Measurements from ENCODE around the gene IFT25.
A peak's percentile ranks its signal among the peaks of the same experiment; 100 is the strongest.
"Not testable (repeated sequence)": the region's sequence is repeated elsewhere in the genome, so short reads cannot be mapped to it uniquely, and the experiment has no call there.

Gene IFT25

GRCh38 chr1:53927376-53927881 lies 18.1 kb downstream of the IFT25 start:
- DNase-seq, result no peak

GRCh38 chr1:53919675-53920066 lies 25.8 kb downstream of the IFT25 start:
- DNase-seq, result no peak

- no peak for DNase-seq
Observed at GRCh38 chr1:53918343-53918742, 27.2 kb downstream of the IFT25 start.

- DNase-seq, result no peak
Observed at GRCh38 chr1:53913352-53914033, 32.0 kb downstream of the IFT25 start.

DNA sequence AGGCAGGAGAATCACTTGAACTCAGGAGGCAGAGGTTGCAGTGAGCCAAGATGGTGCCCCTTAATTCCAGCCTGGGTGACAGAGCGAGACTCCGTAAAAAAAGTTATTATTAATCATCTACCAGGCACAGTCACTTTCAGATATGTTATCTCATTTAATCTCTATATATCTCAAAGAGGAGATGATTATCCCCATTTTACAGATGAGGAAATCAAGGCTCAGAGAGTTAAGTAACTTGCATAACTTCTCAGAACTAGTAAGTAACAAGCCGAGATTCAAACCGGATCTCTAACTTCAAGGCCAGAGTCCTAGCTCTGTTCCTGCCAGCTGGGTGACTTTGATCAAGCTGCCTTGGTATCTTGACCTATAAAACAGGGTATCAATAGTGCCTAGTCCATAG lies 34.1 kb downstream of the IFT25 start:
- DNase-seq, result no peak

- DNase-seq, result no peak
Observed at GRCh38 chr1:53909946-53910345, 35.6 kb downstream of the IFT25 start.

GRCh38 chr1:53906121-53906520 lies 39.4 kb downstream of the IFT25 start:
- DNase-seq, result no peak

DNA sequence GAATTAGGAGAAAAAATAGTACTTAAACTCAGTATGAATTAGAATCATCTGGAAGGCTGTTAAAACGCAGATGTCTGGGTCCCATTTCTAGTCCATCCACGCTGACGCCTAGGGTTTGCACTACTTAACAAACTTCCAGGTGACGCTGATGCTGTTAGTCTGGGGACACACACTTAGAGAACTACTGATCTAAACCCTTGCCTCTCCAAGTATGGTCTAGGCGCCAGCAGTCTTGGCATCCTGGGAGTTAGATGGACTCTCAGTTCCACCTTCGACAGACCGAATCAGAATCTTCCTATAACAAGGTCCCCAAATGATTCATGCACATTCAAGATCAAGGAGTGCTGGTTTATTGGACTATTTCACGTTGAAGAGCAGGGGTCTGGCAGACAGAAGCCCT lies 40.0 kb downstream of the IFT25 start:
- no peak for DNase-seq

DNA sequence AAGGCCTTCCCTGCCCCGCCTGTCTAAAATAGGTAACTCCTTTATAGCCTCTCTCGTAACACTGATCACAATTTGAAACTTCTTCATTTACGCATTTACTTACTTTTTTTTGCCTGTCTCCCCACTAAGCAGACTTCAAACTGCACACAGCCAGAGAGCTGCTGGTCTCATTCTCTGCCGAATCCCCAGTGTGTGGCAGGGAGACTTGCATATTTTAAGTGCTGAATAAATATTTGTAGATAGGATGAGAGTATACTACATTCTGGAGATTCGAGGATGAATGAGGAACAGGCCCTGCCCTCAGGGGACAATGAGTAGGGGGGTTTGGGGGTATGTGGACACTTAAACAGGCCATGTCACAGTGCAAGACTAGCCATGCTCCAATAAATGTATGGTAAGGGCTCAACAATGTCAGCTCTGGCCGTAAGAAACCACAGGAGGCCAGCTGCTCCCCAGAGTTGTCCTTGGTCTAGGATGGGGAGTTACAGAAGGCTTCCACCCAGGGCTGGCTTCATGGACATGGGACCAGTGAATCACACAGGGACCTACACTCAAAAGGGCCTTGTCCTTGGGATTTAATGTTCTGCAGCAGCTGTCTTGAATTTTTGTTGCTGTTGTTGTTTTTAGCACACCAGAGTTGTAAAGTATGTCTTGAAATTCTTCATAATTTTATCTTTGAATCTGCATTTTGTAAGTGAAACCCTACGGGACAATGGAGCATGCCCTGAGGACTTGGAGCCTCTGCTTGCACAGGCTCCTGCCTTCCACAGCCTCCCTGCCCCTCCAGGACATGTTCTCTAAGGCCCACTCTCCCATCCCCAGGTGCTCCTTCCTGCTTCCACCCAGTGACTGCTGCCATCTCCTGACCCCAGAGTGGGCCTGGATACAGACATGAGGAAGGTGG lies 43.0 kb downstream of the IFT25 start:
- DNase-seq, result no peak

DNA sequence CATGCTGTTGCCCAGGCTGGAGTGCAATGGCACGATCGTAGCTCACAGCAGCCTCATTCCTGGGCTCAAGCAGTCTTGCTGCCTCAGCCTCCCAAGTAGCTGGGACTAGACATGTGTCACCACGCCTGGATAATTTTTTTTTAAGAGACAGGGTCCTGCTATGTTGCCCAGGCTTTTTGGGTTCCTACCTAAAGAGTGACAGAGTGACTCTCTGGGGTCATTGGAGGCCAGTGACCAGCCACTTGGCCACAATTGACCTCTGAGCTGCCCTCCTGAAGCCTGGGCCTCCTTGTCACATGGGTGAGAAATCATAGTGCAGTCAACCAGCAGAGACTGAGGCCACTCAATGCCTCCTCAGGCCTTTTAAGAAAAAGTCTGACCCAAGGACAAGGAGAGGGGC lies 45.8 kb downstream of the IFT25 start:
- DNase-seq, result no peak

GRCh38 chr1:53899206-53899628 lies 46.3 kb downstream of the IFT25 start:
- no peak for DNase-seq

DNA sequence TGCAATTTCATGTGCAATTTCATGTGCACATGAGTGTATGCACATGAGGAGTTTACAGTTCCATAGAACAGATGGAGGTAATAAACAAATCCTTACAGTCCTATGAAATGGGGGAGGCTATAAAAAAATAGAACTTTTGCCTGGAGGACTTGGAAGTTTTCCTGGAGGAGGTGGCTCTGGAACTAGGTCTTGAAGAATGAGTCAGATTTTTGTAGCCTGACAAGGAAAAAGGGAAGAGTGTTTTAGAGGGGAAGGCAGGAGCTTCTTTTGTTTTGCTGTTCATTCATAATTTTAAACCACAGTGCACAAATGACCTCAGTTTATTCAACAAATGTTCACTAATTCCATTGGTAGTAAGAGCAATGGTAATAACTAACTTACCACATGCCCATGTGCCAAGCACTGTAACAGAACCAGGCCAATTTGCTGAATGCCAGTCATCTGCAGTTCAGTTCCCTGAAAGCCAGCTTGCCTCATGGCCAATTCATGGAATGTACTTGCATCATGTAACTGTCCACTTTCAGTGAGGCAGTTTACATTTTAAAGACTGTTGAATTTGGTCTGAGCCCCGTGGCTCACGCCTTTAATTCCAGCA lies 48.8 kb downstream of the IFT25 start:
- DNase-seq, result no peak

GRCh38 chr1:53895421-53895820 lies 50.1 kb downstream of the IFT25 start:
- no peak for DNase-seq

- DNase-seq, result no peak
Observed at GRCh38 chr1:53894644-53895043, 50.9 kb downstream of the IFT25 start.

- DNase-seq, result no peak
Observed at GRCh38 chr1:53893999-53894636, 51.4 kb downstream of the IFT25 start, which contains the start of gene DIO1. Gene DIO1, plus strand, starts transcription at chr1:53894187. Its CDS starts 24 bp downstream, at chr1:53894211.

DNA sequence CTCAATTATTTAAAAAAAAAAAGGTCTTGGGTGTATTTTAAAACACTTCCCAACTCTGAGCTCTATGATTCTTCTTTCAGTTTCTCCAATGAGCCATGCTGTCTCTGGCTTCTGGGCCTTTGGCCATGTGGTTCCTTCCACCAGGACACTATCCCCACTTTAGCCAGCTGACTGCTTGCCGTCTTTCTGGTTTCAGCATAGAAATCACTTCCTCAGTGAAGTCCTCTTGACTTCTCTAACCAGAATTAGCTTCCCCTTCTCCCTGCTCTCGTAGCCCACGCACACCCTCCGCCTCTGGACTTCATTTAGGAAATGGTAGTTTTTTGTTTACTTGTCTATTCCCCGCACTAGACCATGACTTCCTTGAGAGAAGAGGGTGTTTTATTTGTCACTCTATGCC lies 52.6 kb downstream of the IFT25 start:
- no peak for DNase-seq

GRCh38 chr1:53891678-53892077 lies 53.8 kb downstream of the IFT25 start:
- no peak for DNase-seq

DNA sequence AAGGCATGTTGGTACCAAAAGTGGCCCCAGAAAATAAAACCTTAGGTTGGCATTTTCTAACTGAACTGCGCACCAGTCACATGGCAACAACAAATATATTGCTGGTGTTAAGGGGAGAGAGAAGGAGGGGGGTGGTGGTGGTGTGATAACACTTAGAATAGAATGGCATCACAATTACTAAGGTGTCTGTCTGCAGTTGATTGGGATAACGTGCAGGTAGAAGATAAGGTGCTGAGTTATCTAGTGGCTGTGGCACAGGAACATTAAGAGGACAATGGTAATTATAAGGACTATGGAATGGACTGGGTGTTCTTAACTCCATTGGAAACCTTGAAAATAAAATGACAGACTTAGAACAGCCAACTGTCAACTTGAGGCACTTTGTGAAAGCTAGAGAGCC lies 54.5 kb downstream of the IFT25 start:
- DNase-seq, result no peak

- DNase-seq, result no peak
Observed at GRCh38 chr1:53890522-53890941, 55.0 kb downstream of the IFT25 start.

DNA sequence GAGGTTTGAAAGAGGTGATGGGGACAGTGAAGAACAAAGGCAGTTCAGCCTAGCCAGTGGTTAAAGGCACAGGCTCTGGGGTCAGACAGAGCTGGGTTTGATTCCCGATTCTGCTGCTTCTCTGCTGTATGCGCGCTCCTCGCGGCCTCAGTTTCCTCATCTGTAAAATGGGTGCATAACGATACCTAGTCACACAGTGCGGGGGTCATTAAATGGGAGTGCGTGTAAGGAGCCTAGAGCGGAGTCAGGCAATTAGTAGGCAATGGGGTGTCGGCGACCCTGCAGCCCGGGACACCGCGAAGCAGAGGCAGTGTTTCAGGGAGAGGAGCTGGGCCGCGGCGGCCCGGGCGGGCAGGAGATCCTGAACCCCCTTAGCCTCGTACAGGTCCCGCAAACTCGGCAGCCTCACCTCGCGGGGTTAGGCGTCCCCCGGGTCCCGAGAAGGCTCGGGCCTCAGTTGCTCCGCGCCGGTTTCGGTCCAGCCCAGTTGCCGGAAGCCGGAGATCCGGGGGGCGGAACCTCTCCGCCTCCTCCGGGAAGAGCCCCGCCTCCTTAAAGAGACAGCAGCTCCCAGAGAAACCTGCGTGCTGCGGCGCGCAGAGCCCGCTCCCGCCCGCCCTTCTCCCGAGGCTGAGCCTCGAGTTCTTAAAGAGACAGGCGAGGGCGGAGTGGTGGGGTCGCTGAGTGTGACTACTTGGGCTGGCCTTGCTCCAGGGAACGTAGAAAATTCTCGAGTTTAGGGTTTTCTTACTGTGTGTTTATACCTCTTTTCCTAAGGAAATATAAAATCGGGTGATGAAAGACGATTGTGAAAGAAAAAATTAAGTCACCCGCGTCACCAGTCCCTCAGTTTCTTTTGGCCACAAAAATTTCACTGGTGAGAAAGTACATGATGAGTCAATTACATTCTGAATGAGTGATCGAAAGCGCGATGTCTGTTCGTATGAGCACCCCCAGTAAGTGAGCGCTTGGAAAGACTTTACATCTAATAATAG lies 55.9 kb downstream of the IFT25 start, which contains the start of gene YIPF1:
YIPF1 (minus strand) TSS at position 494 of the 995 bp plus-strand sequence. CDS start 860 bp downstream, outside the sequence.
- DNase-seq, result peak; percentile 61 to 79 (median 70)

DNA sequence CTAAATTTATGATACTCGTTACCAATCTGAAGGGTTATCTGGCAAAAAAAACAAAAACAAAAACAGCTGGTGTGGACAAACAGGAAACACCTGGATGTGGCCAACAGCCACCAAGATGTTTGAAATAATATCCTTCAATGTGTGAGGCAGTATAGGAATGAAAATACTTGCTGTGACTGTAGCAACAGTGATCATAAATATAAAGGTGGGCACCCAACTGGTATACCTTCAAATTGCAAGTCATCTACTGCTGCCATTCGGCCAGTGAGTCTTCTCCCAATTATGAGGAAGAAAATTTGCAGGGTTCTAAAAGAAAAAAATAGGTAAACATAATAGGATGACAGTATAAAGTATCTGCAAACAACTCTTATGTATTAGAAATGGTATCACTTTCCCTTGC lies 56.8 kb downstream of the IFT25 start:
- DNase-seq, result no peak

- not testable (repeated sequence) for DNase-seq
Observed at GRCh38 chr1:53883600-53883999, 61.9 kb downstream of the IFT25 start.

Data from activated CD4-positive, CD25-positive, alpha-beta regulatory T cell (primary cell).